HFFc6 (cell line): Measurements from ENCODE around the gene RHBDD3. TPM values are rescaled to one million over a fixed set of nuclear protein-coding genes. Genes with fewer than 3 reads are reported as not detected.

Experiments
- DNase-seq: peaks from one replicate; pipeline ENCODE4 v3.0.0-alpha.2; 2018
- H3K27ac Mint-ChIP-seq: 2 replicates; pipeline ENCODE4 v1.8.0; 2020; ENCODE audit warnings: mild to moderate bottlenecking, mixed read lengths
- H3K27me3 Mint-ChIP-seq: 2 replicates; pipeline ENCODE4 v1.8.0; 2021; ENCODE audit warnings: mild to moderate bottlenecking, moderate library complexity, mixed read lengths; ENCODE audit not compliant: insufficient read depth
- H3K36me3 Mint-ChIP-seq: 2 replicates; pipeline ENCODE4 v1.8.0; 2021; ENCODE audit warnings: low read depth, mixed read lengths
- H3K4me1 Mint-ChIP-seq: 2 replicates; pipeline ENCODE4 v1.8.0; 2020; ENCODE audit warnings: low read depth, mixed read lengths
- H3K4me3 Mint-ChIP-seq: 2 replicates; pipeline ENCODE4 v1.8.0; 2020; ENCODE audit warnings: mild to moderate bottlenecking, moderate library complexity, mixed read lengths
- H3K9me3 Mint-ChIP-seq: 2 replicates; pipeline ENCODE4 v1.8.0; 2020; ENCODE audit warnings: mild to moderate bottlenecking, mixed read lengths
- CTCF ChIP-seq: fragments of 200-600 bp; sonication (generic); IDR thresholded peaks from 2 replicates; pipeline ENCODE4 v1.5.0; 2021; ENCODE audit warnings: antibody characterized with exemption, mild to moderate bottlenecking
- total RNA-seq, 6 experiments: library from RNA; stranded (reverse); fragmentation: NEBNext Ultra II Directional; extraction: Animal tissue kit (Norgen Biotek cat#: 25700); gene quantifications; 2 replicates in 1 of 6; 3 replicates in 5 of 6; pipeline ENCODE4 v1.2.3, GENCODE V29; 2021

The RHBDD3 gene
- total RNA-seq, 6 experiments from 2014 or later: 19.4 to 24.0 (median 21.0) TPM

GRCh38 chr22:29306835-29307595 is 39.2 kb upstream of the RHBDD3 start:
- no peaks in the 10 kb centered on the region for H3K9me3 Mint-ChIP-seq
- TF ChIP-seq CTCF: no peak; the same call in 1 of the 2 replicates
- H3K36me3 Mint-ChIP-seq: no peaks in the 10 kb centered on the region
- DNase-seq: peak; percentile 43
- H3K4me1 Mint-ChIP-seq: peaks cover 19% of the 10 kb centered on the region
- H3K27me3 Mint-ChIP-seq: peaks cover 2% of the 10 kb centered on the region
- peak overlapping the region; percentile 92 for H3K4me3 Mint-ChIP-seq
- peak overlapping the region; percentile 87 for H3K27ac Mint-ChIP-seq

DNA sequence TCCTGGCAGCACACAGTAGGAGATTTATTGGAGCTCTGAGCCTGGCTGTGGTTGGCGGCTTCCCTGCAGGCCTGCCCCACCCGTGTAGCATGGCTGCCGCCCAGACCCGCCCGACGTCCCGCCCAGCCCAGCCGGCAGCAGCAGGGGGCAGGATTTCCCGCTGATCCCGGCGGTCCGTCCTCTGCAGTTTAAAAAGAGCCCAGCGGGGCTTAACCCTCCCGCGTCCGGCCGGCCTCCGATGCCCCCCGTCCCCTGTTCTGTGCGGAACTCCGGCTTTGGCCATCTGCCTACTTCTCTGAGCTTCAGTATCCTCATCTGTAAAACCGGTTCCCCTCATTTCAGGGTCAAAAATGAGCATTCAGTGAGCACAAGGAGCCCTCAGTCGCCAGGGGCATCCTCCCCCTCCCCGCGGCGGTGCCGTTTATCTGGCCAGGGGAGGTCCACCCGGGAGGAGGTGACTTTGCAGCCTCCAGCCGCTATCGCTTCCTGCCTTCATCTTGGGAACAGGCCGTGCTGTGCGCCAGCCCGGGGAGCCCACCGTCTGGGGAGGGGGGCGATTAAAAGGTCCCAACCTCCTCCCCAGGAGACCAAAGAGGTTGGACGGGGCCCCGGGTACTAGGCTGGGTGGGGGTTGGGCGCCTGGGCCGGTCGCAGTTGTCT is 38.5 kb upstream of the RHBDD3 start, which contains the start of gene GAS2L1:
Gene GAS2L1 (plus strand): TSS at position 476 of the 660 bp plus-strand sequence. CDS start 1,456 bp downstream, outside the sequence.
- peaks cover 9% of the 10 kb centered on the region for H3K27me3 Mint-ChIP-seq
- TF ChIP-seq CTCF: peak; percentile 80
- DNase-seq: peak; percentile 78
- no peaks in the 10 kb centered on the region for H3K9me3 Mint-ChIP-seq
- H3K4me1 Mint-ChIP-seq: peaks cover 18% of the 10 kb centered on the region
- peaks cover 7% of the 10 kb centered on the region; the same call in 1 of the 2 replicates for H3K36me3 Mint-ChIP-seq
- H3K27ac Mint-ChIP-seq: peak within 1 kb of the TSS; percentile 87
- peak within 1 kb of the TSS; percentile 92 for H3K4me3 Mint-ChIP-seq

GRCh38 chr22:29305836-29306174 is 38.0 kb upstream of the RHBDD3 start:
- Mint-ChIP-seq H3K27ac (peak overlapping the region; percentile 82), H3K9me3 (no peaks in the 10 kb centered on the region), H3K27me3 (peaks cover 9% of the 10 kb centered on the region), H3K4me3 (peak overlapping the region; percentile 88), H3K4me1 (peaks cover 13% of the 10 kb centered on the region), H3K36me3 (peaks cover 10% of the 10 kb centered on the region; the same call in 1 of the 2 replicates)
- DNase-seq: no peak
- TF ChIP-seq CTCF: no peak

DNA sequence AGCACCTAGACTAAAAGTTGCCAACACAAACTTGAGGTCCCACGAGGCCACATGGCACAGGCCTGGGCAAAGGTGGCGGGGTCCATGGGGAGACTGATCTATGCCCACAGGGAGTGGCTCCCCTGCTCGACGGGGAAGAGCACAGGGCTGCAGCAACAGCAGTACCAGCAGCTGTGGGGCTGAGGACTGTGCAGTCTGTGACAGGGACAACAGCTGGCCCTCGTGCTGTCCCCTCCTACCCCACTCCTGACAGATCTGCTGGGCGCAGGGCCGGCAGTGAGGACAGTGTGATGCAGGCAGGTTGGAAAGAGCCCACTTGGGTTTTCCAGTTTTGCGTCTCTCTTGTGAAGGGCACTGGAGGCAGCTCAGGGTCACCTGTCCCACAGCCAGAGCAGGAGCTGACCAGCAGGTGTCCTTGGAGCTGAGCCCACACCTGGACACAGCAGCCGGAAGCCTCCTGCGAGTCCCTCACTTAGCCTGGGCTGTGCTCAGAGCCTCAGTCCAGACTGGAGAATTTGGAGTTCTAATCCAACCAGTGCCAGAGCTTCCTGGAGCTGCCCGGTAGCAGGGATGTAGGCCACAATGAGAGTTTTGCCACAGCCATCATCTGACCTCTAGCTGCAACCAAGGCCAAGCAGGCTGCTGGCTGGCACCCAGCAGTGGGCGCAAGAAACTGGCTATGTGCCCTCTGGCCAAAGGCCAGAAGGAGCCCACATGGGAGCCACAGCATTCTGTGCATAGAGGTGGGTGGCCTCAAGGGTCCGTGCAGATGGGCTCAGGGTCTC is 35.1 kb upstream of the RHBDD3 start:
- Mint-ChIP-seq H3K9me3 (no peaks in the 10 kb centered on the region), H3K27ac (no peak overlapping the region), H3K4me3 (no peak overlapping the region), H3K27me3 (peaks cover 9% of the 10 kb centered on the region), H3K36me3 (peaks cover 23% of the 10 kb centered on the region), H3K4me1 (no peaks in the 10 kb centered on the region)
- 0 out of 2 replicates have a peak, but pooled peaks have one; percentile 5 for TF ChIP-seq CTCF
- DNase-seq: no peak

GRCh38 chr22:29302402-29302680 is 34.6 kb upstream of the RHBDD3 start:
- Mint-ChIP-seq H3K27me3 (peaks cover 9% of the 10 kb centered on the region), H3K36me3 (peaks cover 28% of the 10 kb centered on the region), H3K4me1 (no peaks in the 10 kb centered on the region), H3K9me3 (no peaks in the 10 kb centered on the region), H3K27ac (no peak overlapping the region), H3K4me3 (no peak overlapping the region)
- TF ChIP-seq CTCF: no peak
- DNase-seq: no peak
